GM19099 (cell line): ENCODE measurements around the gene RAPGEF5.

ENCODE experiments used
- POLR2A ChIP-seq: IDR thresholded peaks from 3 replicates; pipeline ENCODE4 v1.6.1; 2011; ENCODE audit warnings: low read depth; ENCODE audit not compliant: insufficient read length; ENCODE audit errors: extremely low read depth

The RAPGEF5 gene

GRCh38 chr7:22194658-22195273 lies 162.2 kb downstream of the RAPGEF5 start:
- TF ChIP-seq POLR2A, result no peak

- TF ChIP-seq POLR2A, result no peak
Measured at GRCh38 chr7:22193450-22193983, 163.4 kb downstream of the RAPGEF5 start.

DNA sequence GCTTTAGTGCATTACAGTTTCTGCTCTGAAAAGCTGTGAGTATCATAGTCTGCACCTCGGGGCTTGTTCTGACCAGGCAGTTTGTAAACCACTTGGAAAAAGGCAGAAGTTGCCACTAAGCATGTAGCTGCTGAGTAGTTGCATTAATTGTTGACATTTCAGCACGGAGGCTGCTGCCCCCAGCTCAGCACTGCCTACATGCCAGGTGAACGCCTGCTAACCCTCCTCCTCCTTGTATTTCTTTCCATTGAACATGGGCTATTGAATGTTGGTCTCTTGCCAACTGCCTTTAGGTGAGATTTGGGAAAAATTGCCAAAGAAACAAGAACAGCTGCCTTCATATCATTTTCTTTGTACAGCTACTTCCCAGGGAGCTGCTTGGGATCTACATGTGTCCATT lies 164.2 kb downstream of the RAPGEF5 start:
- TF ChIP-seq POLR2A, result no peak

DNA sequence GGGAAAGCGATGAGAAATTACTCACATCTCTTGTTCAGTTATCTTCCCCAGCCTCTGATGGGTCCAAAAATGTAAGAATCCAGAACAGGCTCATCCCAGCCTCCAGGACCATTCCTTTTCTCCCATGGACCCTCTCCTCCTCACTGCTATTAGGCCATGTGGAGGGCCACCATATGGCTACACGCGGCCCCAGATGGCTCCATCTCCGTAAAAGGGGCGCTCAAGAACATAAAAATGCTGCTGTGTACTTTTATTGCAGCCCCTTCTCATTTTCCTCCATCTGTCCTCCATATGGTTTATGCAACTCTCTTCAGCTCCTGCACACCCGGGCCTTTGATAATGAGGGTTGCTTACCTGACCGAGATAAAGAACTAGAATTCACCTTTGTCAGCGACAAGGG lies 166.2 kb downstream of the RAPGEF5 start:
- no peak for TF ChIP-seq POLR2A

- no peak for TF ChIP-seq POLR2A
Measured at GRCh38 chr7:22189741-22190140, 167.2 kb downstream of the RAPGEF5 start.

DNA sequence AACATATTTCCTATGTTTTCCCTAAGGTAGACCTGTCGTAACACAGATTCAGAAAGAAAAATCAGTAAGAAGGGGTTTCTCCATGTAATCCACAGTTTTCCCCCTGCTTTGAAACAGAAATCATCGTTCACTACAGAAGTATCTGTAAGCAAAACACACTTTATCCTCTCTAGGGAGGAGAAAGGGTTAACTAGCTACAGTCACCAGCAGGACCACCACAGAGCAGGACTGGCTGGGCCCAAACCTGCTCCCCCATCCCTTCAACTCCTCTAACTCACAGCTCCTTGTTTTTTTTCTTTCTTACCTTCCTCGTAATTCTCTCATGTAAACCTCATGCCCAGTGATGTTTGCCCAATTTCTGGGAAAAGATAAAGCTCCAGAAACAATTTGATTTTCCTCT lies 167.7 kb downstream of the RAPGEF5 start:
- TF ChIP-seq POLR2A, result no peak

DNA sequence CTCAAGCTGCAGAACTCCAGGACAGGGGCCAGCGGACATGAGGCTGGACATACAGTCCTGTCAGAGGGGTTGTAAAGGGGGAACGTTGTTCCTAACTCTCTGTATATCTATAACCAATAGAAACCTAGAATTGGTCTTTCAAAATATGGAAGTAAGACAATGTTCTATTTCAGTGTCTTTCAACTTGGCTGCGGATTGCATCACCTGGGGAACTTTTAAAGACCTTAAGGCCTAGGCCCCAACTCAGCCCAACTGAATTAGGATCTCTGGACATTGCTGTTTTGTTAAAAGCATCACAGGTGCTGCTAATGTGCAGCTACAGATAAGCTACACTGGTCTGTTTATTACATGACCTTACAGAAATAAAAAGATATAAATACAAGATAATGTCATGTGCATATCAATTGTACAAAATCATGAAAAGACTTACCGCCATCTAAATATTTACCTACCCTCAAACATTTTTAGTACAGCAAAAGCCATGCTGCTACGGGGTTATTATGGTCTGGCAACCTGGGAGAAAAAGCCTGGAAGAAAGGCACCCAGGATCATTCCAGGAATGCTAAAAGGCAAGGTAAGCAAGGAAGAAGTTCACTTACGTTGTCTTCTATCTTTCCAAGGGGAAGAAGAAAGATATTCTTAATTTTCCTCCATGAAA lies 169.1 kb downstream of the RAPGEF5 start:
- no peak for TF ChIP-seq POLR2A

GRCh38 chr7:22185559-22185958 lies 171.4 kb downstream of the RAPGEF5 start:
- no peak for TF ChIP-seq POLR2A

- TF ChIP-seq POLR2A, result no peak
Measured at GRCh38 chr7:22184549-22185199, 172.3 kb downstream of the RAPGEF5 start.

DNA sequence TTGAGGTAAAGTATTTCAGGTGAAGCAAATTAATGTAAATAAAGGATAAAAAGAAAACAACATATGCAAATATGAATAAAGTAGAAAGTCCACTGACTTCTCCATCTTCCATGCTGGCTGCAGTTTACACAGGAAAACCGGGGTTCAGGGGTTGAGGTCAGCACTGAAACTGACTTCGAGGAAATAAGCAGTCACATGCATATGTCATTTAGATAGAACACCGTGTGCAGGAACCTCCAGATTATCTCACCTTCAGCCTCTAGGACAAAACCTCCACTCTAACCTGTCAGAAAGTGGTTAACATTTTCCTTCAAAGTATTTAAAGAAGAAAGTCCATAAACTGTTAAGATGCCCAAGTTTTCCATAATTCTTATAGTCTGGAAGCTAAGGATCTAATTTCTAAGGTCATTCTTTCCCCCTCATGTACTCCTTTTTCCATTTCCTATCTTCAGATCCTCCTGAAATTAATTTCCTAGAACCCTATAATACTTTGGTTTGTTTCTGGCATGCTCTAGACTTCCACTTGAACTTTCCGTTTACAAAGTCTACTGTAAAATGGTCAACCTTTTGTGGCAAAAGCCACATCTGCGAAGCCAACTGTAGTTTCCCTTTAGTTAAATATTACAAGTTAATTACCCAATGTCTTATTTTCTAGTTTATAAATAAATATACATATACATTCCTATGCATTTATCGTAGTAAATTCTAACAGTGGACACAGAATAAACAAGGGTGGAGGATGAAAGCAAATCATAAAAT lies 173.3 kb downstream of the RAPGEF5 start:
- TF ChIP-seq POLR2A, result no peak

DNA sequence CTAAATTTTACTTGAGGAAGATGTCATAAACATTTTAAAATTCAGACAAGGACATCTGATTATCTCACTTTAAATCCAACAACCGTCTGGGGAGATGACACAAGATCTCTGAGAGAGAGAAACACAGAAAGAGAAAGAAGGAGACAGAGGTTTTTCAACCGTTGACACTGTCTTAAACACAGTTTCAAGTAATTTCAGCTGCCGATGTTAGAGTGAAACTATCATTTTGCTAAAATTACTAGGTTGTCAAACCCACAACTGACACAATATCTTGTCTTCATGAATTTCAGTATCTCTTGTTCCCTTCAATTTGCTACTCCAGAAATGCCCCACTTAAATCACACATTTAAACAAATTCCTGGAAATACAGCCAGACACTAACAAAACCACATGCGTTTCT lies 174.8 kb downstream of the RAPGEF5 start:
- no peak for TF ChIP-seq POLR2A

- TF ChIP-seq POLR2A, result no peak
Measured at GRCh38 chr7:22181663-22182062, 175.3 kb downstream of the RAPGEF5 start.

- no peak for TF ChIP-seq POLR2A
Measured at GRCh38 chr7:22179442-22179879, 177.5 kb downstream of the RAPGEF5 start.

DNA sequence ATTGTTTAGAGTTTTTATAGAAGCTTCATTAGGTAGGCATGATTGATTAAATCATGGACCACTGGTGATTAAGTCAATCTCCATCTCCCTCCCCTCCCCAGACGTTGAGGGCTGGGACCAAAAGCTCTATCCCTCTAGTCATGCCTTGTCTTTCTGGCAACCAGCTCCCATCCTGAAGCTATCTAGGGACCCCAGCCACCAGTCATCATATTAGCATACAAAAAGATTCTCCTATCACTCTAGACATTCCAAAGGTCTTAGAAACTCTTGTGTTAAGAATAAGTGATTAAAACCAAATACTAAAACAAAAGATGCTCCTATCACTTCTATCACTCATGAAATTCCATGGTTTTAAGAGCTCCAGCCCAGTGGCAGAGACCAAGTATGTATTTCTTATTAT lies 178.2 kb downstream of the RAPGEF5 start:
- no peak for TF ChIP-seq POLR2A

GRCh38 chr7:22176791-22177412 lies 180.1 kb downstream of the RAPGEF5 start:
- no peak for TF ChIP-seq POLR2A

DNA sequence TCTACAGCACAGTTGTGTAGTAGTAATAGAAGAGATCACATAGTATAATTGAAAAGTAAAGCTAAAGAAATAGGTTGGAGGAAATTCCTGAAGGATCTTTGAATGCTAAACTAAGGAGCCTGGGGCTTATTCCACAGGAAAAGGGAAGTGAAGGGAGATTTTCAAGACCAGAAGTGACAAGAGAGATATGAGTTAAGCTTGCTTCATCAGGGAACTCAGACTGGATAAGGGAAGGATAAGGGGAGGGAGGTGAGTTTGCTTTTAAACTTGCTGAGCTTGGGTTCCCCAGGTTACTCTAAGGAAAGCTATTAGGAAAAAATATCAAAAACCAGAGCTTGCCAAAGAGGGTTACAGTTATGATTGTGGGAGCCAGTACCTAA lies 182.4 kb downstream of the RAPGEF5 start:
- no peak for TF ChIP-seq POLR2A
